K562 (cell line): ENCODE data around the gene HSPB2. TPM values are rescaled to one million over a fixed set of nuclear protein-coding genes. Genes with fewer than 3 reads are reported as not detected.

ENCODE experiments used
- ARID4B ChIP-seq: sonication (generic); formaldehyde crosslinking; IDR thresholded peaks from 2 replicates; pipeline ENCODE4 v1.8.0; 2022; ENCODE audit warnings: mild to moderate bottlenecking, missing genetic modification reagents
- CREBBP ChIP-seq: IDR thresholded peaks from one replicate; pipeline ENCODE4 v1.6.1; 2012; ENCODE audit warnings: low read depth, mild to moderate bottlenecking, control low read depth, inconsistent platforms, low read length
- ELK1 ChIP-seq: sonication (generic); formaldehyde crosslinking; IDR thresholded peaks from 2 replicates; pipeline ENCODE4 v1.8.1; 2022; ENCODE audit warnings: missing genetic modification reagents
- GATA2 ChIP-seq: sonication (generic); formaldehyde crosslinking; IDR thresholded peaks from 2 replicates; pipeline ENCODE4 v1.4.0; 2020; ENCODE audit warnings: mild to moderate bottlenecking, missing genetic modification reagents
- RHOXF2B ChIP-seq: fragments of 250-450 bp; sonication (Bioruptor Pico); conservative IDR thresholded peaks from 2 replicates; pipeline ENCODE4 v1.5.1; 2021
- SIN3A ChIP-seq, 2 experiments: fragments of 150-350 bp in 1 of 2; IDR thresholded peaks; 2 replicates each; pipeline ENCODE4 v1.6.1; 2011 to 2016; ENCODE audit warnings: borderline replicate concordance in 2 of 2, low read depth in 2 of 2, low read length in 2 of 2, mild to moderate bottlenecking in 2 of 2, moderate library complexity in 2 of 2; ENCODE audit not compliant: control insufficient read depth in 1 of 2
- TRIM28 ChIP-seq: fragments of 450-650 bp; IDR thresholded peaks from 2 replicates; pipeline ENCODE4 v1.6.1; 2017
- ZBTB43 ChIP-seq: sonication (generic); formaldehyde crosslinking; IDR thresholded peaks from 2 replicates; pipeline ENCODE4 v1.8.0; 2023; ENCODE audit warnings: mild to moderate bottlenecking, missing genetic modification reagents
- ZFP1 ChIP-seq: fragments of 450-650 bp; formaldehyde crosslinking; IDR thresholded peaks from 2 replicates; pipeline ENCODE4 v1.4.0; 2020; ENCODE audit warnings: mild to moderate bottlenecking, mixed read lengths
- ZMIZ1 ChIP-seq, 2 experiments: fragments of 150-350 bp in 1 of 2; IDR thresholded peaks; 2 replicates each; pipeline ENCODE4 v1.6.1; 2012 to 2016; ENCODE audit warnings: low read depth in 2 of 2, low read length in 2 of 2, mild to moderate bottlenecking in 1 of 2, moderate library complexity in 1 of 2
- ZNF398 ChIP-seq: fragments of 250-450 bp; sonication (Bioruptor Pico); IDR thresholded peaks from 2 replicates; pipeline ENCODE4 v1.8.0; 2021; ENCODE audit warnings: moderate library complexity, mild to moderate bottlenecking, inconsistent platforms
- ZNF586 ChIP-seq: fragments of 450-650 bp; formaldehyde crosslinking; conservative IDR thresholded peaks from 2 replicates; pipeline ENCODE4 v1.4.0; 2020; ENCODE audit warnings: mild to moderate bottlenecking, moderate library complexity
- ZNF668 ChIP-seq: fragments of 250-450 bp; sonication (Bioruptor Pico); IDR thresholded peaks from 2 replicates; pipeline ENCODE4 v1.8.0; 2022; ENCODE audit warnings: mild to moderate bottlenecking, inconsistent platforms
- ZNF830 ChIP-seq: fragments of 250-450 bp; sonication (Bioruptor Pico); IDR thresholded peaks from 2 replicates; pipeline ENCODE4 v1.5.0; 2021; ENCODE audit warnings: mild to moderate bottlenecking
- polyA plus RNA-seq, 8 experiments: library from polyadenylated mRNA; depleted of rRNA in 4 of 8; stranded (reverse) in 5 of 8; unstranded in 3 of 8; fragments of >200 nt; fragmentation: Nextera tagmentation in 2 of 8; fragmentation: Illumina TruSeq in 1 of 8; extraction: Ambion mirVana in 2 of 8; extraction: Trizol in 1 of 8; gene quantifications; 2 replicates each; pipeline versions ENCODE4 v1.2.1 to v1.2.3, GENCODE V29; 2011 to 2014; ENCODE audit warnings: inconsistent platforms in 1 of 8, missing spikeins in 1 of 8
- total RNA-seq, 7 experiments: library from RNA; depleted of rRNA in 6 of 7; stranded (reverse); fragments of >200 nt in 6 of 7; fragmentation: Illumina TruSeq in 2 of 7; extraction: Trizol in 2 of 7; gene quantifications; 2 replicates each; pipeline versions ENCODE4 v1.2.1 to v1.2.3, GENCODE V29; 2011 to 2021; ENCODE audit warnings: low replicate concordance in 1 of 7

Gene HSPB2
- total and polyA plus RNA-seq, 9 of the 15 experiments (the other 6 are each of a cell fraction or from before 2014, with no cell fraction given) = 0.06 to 0.35 (median 0.11) TPM; not detected in 5

- TF ChIP-seq ZBTB43 (CRISPR knock-in tag) (no peak), ZNF586 (CRISPR knock-in tag) (no peak), ZFP1 (CRISPR knock-in tag) (no peak), ZNF398 (CRISPR knock-in tag) (no peak), ELK1 (CRISPR knock-in tag) (no peak), ZNF668 (CRISPR knock-in tag) (no peak), SIN3A (IDR thresholded peaks at IDR 0.05; ENCODE audit: borderline replicate concordance in 2 of 2, control insufficient read depth in 1 of 2, low read depth in 2 of 2, low read length in 2 of 2) (peak in 1 of 2 experiments; percentile 56; a peak in 1 of 4 replicates), RHOXF2B (no peak), ZMIZ1 (IDR thresholded peaks at IDR 0.05; ENCODE audit: low read depth in 2 of 2, low read length in 2 of 2) (no peak), GATA2 (CRISPR knock-in tag) (no peak), TRIM28 (no peak), CREBBP (no peak), ZNF830 (CRISPR knock-in tag) (no peak), ARID4B (CRISPR knock-in tag) (peak; percentile 86)
Measured at GRCh38 chr11:111870886-111871692, 41.4 kb upstream of the HSPB2 start, which contains the start of gene ALG9 (continued).
